ENCODE data around the gene FLT1. TPM values are rescaled to one million over a fixed set of nuclear protein-coding genes. Genes with fewer than 3 reads are reported as not detected.
A peak's percentile ranks its signal among the peaks of the same experiment; 100 is the strongest.

FLT1 gene
- polyA plus RNA-seq, 1 donor from 2014 or later, result 0.26 TPM

GRCh38 chr13:28340272-28340793 lies 154.6 kb downstream of the FLT1 start:
- Mint-ChIP-seq H3K4me3 (no peak overlapping the region), H3K27me3 (peaks cover 5% of the 10 kb centered on the region), H3K4me1 (no peaks in the 10 kb centered on the region), H3K27ac (no peak overlapping the region), H3K9me3 (no peaks in the 10 kb centered on the region), H3K36me3 (no peaks in the 10 kb centered on the region)

- Mint-ChIP-seq H3K27ac (no peak overlapping the region), H3K9me3 (no peaks in the 10 kb centered on the region), H3K4me3 (no peak overlapping the region), H3K4me1 (no peaks in the 10 kb centered on the region), H3K36me3 (no peaks in the 10 kb centered on the region), H3K27me3 (peaks cover 5% of the 10 kb centered on the region)
Measured at GRCh38 chr13:28339419-28339818, 155.5 kb downstream of the FLT1 start.

- Mint-ChIP-seq H3K9me3 (no peaks in the 10 kb centered on the region), H3K4me1 (no peaks in the 10 kb centered on the region), H3K4me3 (no peak overlapping the region), H3K27me3 (peaks cover 3% of the 10 kb centered on the region), H3K27ac (no peak overlapping the region), H3K36me3 (no peaks in the 10 kb centered on the region)
Measured at GRCh38 chr13:28338742-28339141, 156.2 kb downstream of the FLT1 start.

GRCh38 chr13:28338006-28338574 lies 156.8 kb downstream of the FLT1 start:
- Mint-ChIP-seq H3K36me3 (no peaks in the 10 kb centered on the region), H3K9me3 (no peaks in the 10 kb centered on the region), H3K27ac (no peak overlapping the region), H3K27me3 (peaks cover 3% of the 10 kb centered on the region), H3K4me1 (no peaks in the 10 kb centered on the region), H3K4me3 (no peak overlapping the region)

GRCh38 chr13:28337166-28338005 lies 157.5 kb downstream of the FLT1 start:
- Mint-ChIP-seq H3K27me3 (peaks cover 3% of the 10 kb centered on the region), H3K36me3 (no peaks in the 10 kb centered on the region), H3K27ac (no peak overlapping the region), H3K4me3 (no peak overlapping the region), H3K4me1 (no peaks in the 10 kb centered on the region), H3K9me3 (no peaks in the 10 kb centered on the region)

GRCh38 chr13:28336193-28336657 lies 158.7 kb downstream of the FLT1 start:
- Mint-ChIP-seq H3K27ac (no peak overlapping the region), H3K36me3 (no peaks in the 10 kb centered on the region), H3K4me1 (no peaks in the 10 kb centered on the region), H3K27me3 (peaks cover 3% of the 10 kb centered on the region), H3K4me3 (no peak overlapping the region), H3K9me3 (no peaks in the 10 kb centered on the region)

GRCh38 chr13:28333204-28333881 lies 161.6 kb downstream of the FLT1 start:
- Mint-ChIP-seq H3K4me3 (no peak overlapping the region), H3K36me3 (no peaks in the 10 kb centered on the region), H3K27ac (no peak overlapping the region), H3K4me1 (no peaks in the 10 kb centered on the region), H3K27me3 (peaks cover 3% of the 10 kb centered on the region), H3K9me3 (no peaks in the 10 kb centered on the region)

- H3K4me3 Mint-ChIP-seq, result no peak overlapping the region
- no peak overlapping the region for H3K27ac Mint-ChIP-seq
- no peaks in the 10 kb centered on the region for H3K36me3 Mint-ChIP-seq
- no peaks in the 10 kb centered on the region for H3K4me1 Mint-ChIP-seq
- H3K27me3 Mint-ChIP-seq, result no peaks in the 10 kb centered on the region
- H3K9me3 Mint-ChIP-seq, result no peaks in the 10 kb centered on the region
Measured at GRCh38 chr13:28329395-28330158, 165.4 kb downstream of the FLT1 start.

- no peak overlapping the region for H3K4me3 Mint-ChIP-seq
- no peaks in the 10 kb centered on the region for H3K9me3 Mint-ChIP-seq
- no peaks in the 10 kb centered on the region for H3K36me3 Mint-ChIP-seq
- no peak overlapping the region for H3K27ac Mint-ChIP-seq
- H3K4me1 Mint-ChIP-seq, result peaks cover 0 to 3% (median 0%) of the 10 kb centered on the region in 3 donors
- no peaks in the 10 kb centered on the region for H3K27me3 Mint-ChIP-seq
Measured at GRCh38 chr13:28328271-28328607, 166.7 kb downstream of the FLT1 start.

GRCh38 chr13:28327373-28328270 lies 167.3 kb downstream of the FLT1 start:
- Mint-ChIP-seq H3K4me3 (no peak overlapping the region), H3K4me1 (peaks cover 0 to 3% (median 0%) of the 10 kb centered on the region in 3 donors), H3K27me3 (no peaks in the 10 kb centered on the region), H3K27ac (no peak overlapping the region), H3K9me3 (no peaks in the 10 kb centered on the region), H3K36me3 (no peaks in the 10 kb centered on the region)

GRCh38 chr13:28326056-28326455 lies 168.9 kb downstream of the FLT1 start:
- H3K4me1 Mint-ChIP-seq, result peaks cover 0 to 3% (median 0%) of the 10 kb centered on the region in 3 donors
- H3K9me3 Mint-ChIP-seq, result no peaks in the 10 kb centered on the region
- no peak overlapping the region for H3K4me3 Mint-ChIP-seq
- H3K27ac Mint-ChIP-seq, result no peak overlapping the region
- H3K27me3 Mint-ChIP-seq, result no peaks in the 10 kb centered on the region
- no peaks in the 10 kb centered on the region for H3K36me3 Mint-ChIP-seq

- peaks cover 0 to 3% (median 0%) of the 10 kb centered on the region in 3 donors for H3K4me1 Mint-ChIP-seq
- no peaks in the 10 kb centered on the region for H3K9me3 Mint-ChIP-seq
- H3K4me3 Mint-ChIP-seq, result no peak overlapping the region
- H3K27me3 Mint-ChIP-seq, result no peaks in the 10 kb centered on the region
- no peak overlapping the region for H3K27ac Mint-ChIP-seq
- H3K36me3 Mint-ChIP-seq, result no peaks in the 10 kb centered on the region
Measured at GRCh38 chr13:28325022-28325421, 169.9 kb downstream of the FLT1 start.

GRCh38 chr13:28324181-28324789 lies 170.6 kb downstream of the FLT1 start:
- Mint-ChIP-seq H3K4me3 (no peak overlapping the region), H3K36me3 (no peaks in the 10 kb centered on the region), H3K4me1 (peaks cover 0 to 3% (median 0%) of the 10 kb centered on the region in 3 donors), H3K27ac (peak overlapping the region in 1 of 3 donors; percentile 1), H3K27me3 (no peaks in the 10 kb centered on the region), H3K9me3 (no peaks in the 10 kb centered on the region)
